Measurements from ENCODE around the gene KCNH5.

The KCNH5 gene

GRCh38 chr14:63045234-63045611, at the start of gene KCNH5:
Gene KCNH5 (minus strand): TSS chr14:63045458. CDS start chr14:63045186, 272 bp downstream.
- no peak within 1 kb of the TSS for H3K27ac ChIP-seq (ENCODE audit: low read length)
- H3K9me3 ChIP-seq (ENCODE audit: control insufficient read depth in 1 of 2, low read length in 2 of 2): no peaks in the 10 kb centered on the region
- H3K27me3 ChIP-seq (ENCODE audit: low read depth, low read length): peaks cover 20% of the 10 kb centered on the region
- H3K4me1 ChIP-seq (ENCODE audit: control insufficient read depth in 1 of 2, insufficient read depth in 2 of 2, low read length in 2 of 2): peaks cover 0 to 16% of the 10 kb centered on the region in 2 donors
- no peaks in the 10 kb centered on the region for H3K36me3 ChIP-seq (ENCODE audit: control insufficient read depth in 1 of 2, insufficient read depth in 2 of 2, low read length in 2 of 2)
- H3K4me3 ChIP-seq (ENCODE audit: low read depth in 1 of 2, low read length in 2 of 2): peak within 1 kb of the TSS in 1 of 2 donors; percentile 54

GRCh38 chr14:63091394-63091996, 46.2 kb upstream of the KCNH5 start:
- H3K36me3 ChIP-seq (ENCODE audit: control insufficient read depth in 1 of 2, insufficient read depth in 2 of 2, low read length in 2 of 2): no peaks in the 10 kb centered on the region
- H3K9me3 ChIP-seq (ENCODE audit: control insufficient read depth in 1 of 2, low read length in 2 of 2): no peaks in the 10 kb centered on the region
- no peak overlapping the region for H3K4me3 ChIP-seq (ENCODE audit: low read depth in 1 of 2, low read length in 2 of 2)
- no peak overlapping the region for H3K27ac ChIP-seq (ENCODE audit: low read length)
- H3K27me3 ChIP-seq (ENCODE audit: low read depth, low read length): no peaks in the 10 kb centered on the region
- no peaks in the 10 kb centered on the region for H3K4me1 ChIP-seq (ENCODE audit: control insufficient read depth in 1 of 2, insufficient read depth in 2 of 2, low read length in 2 of 2)

- Histone ChIP-seq H3K9me3 (ENCODE audit: control insufficient read depth in 1 of 2, low read length in 2 of 2) (peaks cover 0 to 7% of the 10 kb centered on the region in 2 donors), H3K27ac (ENCODE audit: low read length) (no peak overlapping the region), H3K36me3 (ENCODE audit: control insufficient read depth in 1 of 2, insufficient read depth in 2 of 2, low read length in 2 of 2) (no peaks in the 10 kb centered on the region), H3K27me3 (ENCODE audit: low read depth, low read length) (no peaks in the 10 kb centered on the region), H3K4me3 (ENCODE audit: low read depth in 1 of 2, low read length in 2 of 2) (no peak overlapping the region), H3K4me1 (ENCODE audit: control insufficient read depth in 1 of 2, insufficient read depth in 2 of 2, low read length in 2 of 2) (no peaks in the 10 kb centered on the region)
Measured at GRCh38 chr14:63088865-63089264, 43.6 kb upstream of the KCNH5 start.

GRCh38 chr14:63078569-63078968, 33.3 kb upstream of the KCNH5 start:
- Histone ChIP-seq H3K4me1 (ENCODE audit: control insufficient read depth in 1 of 2, insufficient read depth in 2 of 2, low read length in 2 of 2) (no peaks in the 10 kb centered on the region), H3K27me3 (ENCODE audit: low read depth, low read length) (no peaks in the 10 kb centered on the region), H3K4me3 (ENCODE audit: low read depth in 1 of 2, low read length in 2 of 2) (no peak overlapping the region), H3K27ac (ENCODE audit: low read length) (no peak overlapping the region), H3K9me3 (ENCODE audit: control insufficient read depth in 1 of 2, low read length in 2 of 2) (peaks cover 3 to 9% of the 10 kb centered on the region in 2 donors), H3K36me3 (ENCODE audit: control insufficient read depth in 1 of 2, insufficient read depth in 2 of 2, low read length in 2 of 2) (no peaks in the 10 kb centered on the region)

GRCh38 chr14:63076488-63076887, 31.2 kb upstream of the KCNH5 start:
- Histone ChIP-seq H3K27ac (ENCODE audit: low read length) (no peak overlapping the region), H3K36me3 (ENCODE audit: control insufficient read depth in 1 of 2, insufficient read depth in 2 of 2, low read length in 2 of 2) (no peaks in the 10 kb centered on the region), H3K9me3 (ENCODE audit: control insufficient read depth in 1 of 2, low read length in 2 of 2) (peaks cover 2 to 3% of the 10 kb centered on the region in 2 donors), H3K4me3 (ENCODE audit: low read depth in 1 of 2, low read length in 2 of 2) (no peak overlapping the region), H3K27me3 (ENCODE audit: low read depth, low read length) (no peaks in the 10 kb centered on the region), H3K4me1 (ENCODE audit: control insufficient read depth in 1 of 2, insufficient read depth in 2 of 2, low read length in 2 of 2) (no peaks in the 10 kb centered on the region)

GRCh38 chr14:63055631-63056030, 10.4 kb upstream of the KCNH5 start:
- Histone ChIP-seq H3K4me1 (ENCODE audit: control insufficient read depth in 1 of 2, insufficient read depth in 2 of 2, low read length in 2 of 2) (no peaks in the 10 kb centered on the region), H3K27me3 (ENCODE audit: low read depth, low read length) (no peaks in the 10 kb centered on the region), H3K4me3 (ENCODE audit: low read depth in 1 of 2, low read length in 2 of 2) (no peak overlapping the region), H3K36me3 (ENCODE audit: control insufficient read depth in 1 of 2, insufficient read depth in 2 of 2, low read length in 2 of 2) (no peaks in the 10 kb centered on the region), H3K27ac (ENCODE audit: low read length) (no peak overlapping the region), H3K9me3 (ENCODE audit: control insufficient read depth in 1 of 2, low read length in 2 of 2) (peaks cover 0 to 5% of the 10 kb centered on the region in 2 donors)

- H3K4me1 ChIP-seq (ENCODE audit: control insufficient read depth in 1 of 2, insufficient read depth in 2 of 2, low read length in 2 of 2): no peaks in the 10 kb centered on the region
- peaks cover 0 to 5% of the 10 kb centered on the region in 2 donors for H3K9me3 ChIP-seq (ENCODE audit: control insufficient read depth in 1 of 2, low read length in 2 of 2)
- no peak overlapping the region for H3K27ac ChIP-seq (ENCODE audit: low read length)
- H3K4me3 ChIP-seq (ENCODE audit: low read depth in 1 of 2, low read length in 2 of 2): no peak overlapping the region
- H3K36me3 ChIP-seq (ENCODE audit: control insufficient read depth in 1 of 2, insufficient read depth in 2 of 2, low read length in 2 of 2): no peaks in the 10 kb centered on the region
- no peaks in the 10 kb centered on the region for H3K27me3 ChIP-seq (ENCODE audit: low read depth, low read length)
Measured at GRCh38 chr14:63051992-63052391, 6.7 kb upstream of the KCNH5 start.

GRCh38 chr14:63051301-63051700, 6.0 kb upstream of the KCNH5 start:
- H3K4me1 ChIP-seq (ENCODE audit: control insufficient read depth in 1 of 2, insufficient read depth in 2 of 2, low read length in 2 of 2): no peaks in the 10 kb centered on the region
- H3K9me3 ChIP-seq (ENCODE audit: control insufficient read depth in 1 of 2, low read length in 2 of 2): peaks cover 0 to 5% of the 10 kb centered on the region in 2 donors
- H3K4me3 ChIP-seq (ENCODE audit: low read depth in 1 of 2, low read length in 2 of 2): no peak overlapping the region
- no peak overlapping the region for H3K27ac ChIP-seq (ENCODE audit: low read length)
- H3K27me3 ChIP-seq (ENCODE audit: low read depth, low read length): peaks cover 6% of the 10 kb centered on the region
- H3K36me3 ChIP-seq (ENCODE audit: control insufficient read depth in 1 of 2, insufficient read depth in 2 of 2, low read length in 2 of 2): no peaks in the 10 kb centered on the region

GRCh38 chr14:63050694-63051093, 5.4 kb upstream of the KCNH5 start:
- H3K4me3 ChIP-seq (ENCODE audit: low read depth in 1 of 2, low read length in 2 of 2): no peak overlapping the region
- no peaks in the 10 kb centered on the region for H3K36me3 ChIP-seq (ENCODE audit: control insufficient read depth in 1 of 2, insufficient read depth in 2 of 2, low read length in 2 of 2)
- peaks cover 0 to 5% of the 10 kb centered on the region in 2 donors for H3K9me3 ChIP-seq (ENCODE audit: control insufficient read depth in 1 of 2, low read length in 2 of 2)
- H3K27me3 ChIP-seq (ENCODE audit: low read depth, low read length): peaks cover 10% of the 10 kb centered on the region
- no peak overlapping the region for H3K27ac ChIP-seq (ENCODE audit: low read length)
- peaks cover 0 to 6% of the 10 kb centered on the region in 2 donors for H3K4me1 ChIP-seq (ENCODE audit: control insufficient read depth in 1 of 2, insufficient read depth in 2 of 2, low read length in 2 of 2)

GRCh38 chr14:63046339-63047268, 1.3 kb upstream of the KCNH5 start:
- peaks cover 20% of the 10 kb centered on the region for H3K27me3 ChIP-seq (ENCODE audit: low read depth, low read length)
- H3K36me3 ChIP-seq (ENCODE audit: control insufficient read depth in 1 of 2, insufficient read depth in 2 of 2, low read length in 2 of 2): no peaks in the 10 kb centered on the region
- peaks cover 0 to 16% of the 10 kb centered on the region in 2 donors for H3K4me1 ChIP-seq (ENCODE audit: control insufficient read depth in 1 of 2, insufficient read depth in 2 of 2, low read length in 2 of 2)
- H3K9me3 ChIP-seq (ENCODE audit: control insufficient read depth in 1 of 2, low read length in 2 of 2): no peaks in the 10 kb centered on the region
- H3K27ac ChIP-seq (ENCODE audit: low read length): no peak overlapping the region
- H3K4me3 ChIP-seq (ENCODE audit: low read depth in 1 of 2, low read length in 2 of 2): peak overlapping the region in 1 of 2 donors; percentile 54

GRCh38 chr14:63045612-63046320, 508 bp upstream of the KCNH5 start:
- Histone ChIP-seq H3K27ac (ENCODE audit: low read length) (no peak overlapping the region), H3K9me3 (ENCODE audit: control insufficient read depth in 1 of 2, low read length in 2 of 2) (no peaks in the 10 kb centered on the region), H3K36me3 (ENCODE audit: control insufficient read depth in 1 of 2, insufficient read depth in 2 of 2, low read length in 2 of 2) (no peaks in the 10 kb centered on the region), H3K27me3 (ENCODE audit: low read depth, low read length) (peaks cover 20% of the 10 kb centered on the region), H3K4me3 (ENCODE audit: low read depth in 1 of 2, low read length in 2 of 2) (peak overlapping the region in 1 of 2 donors; percentile 54), H3K4me1 (ENCODE audit: control insufficient read depth in 1 of 2, insufficient read depth in 2 of 2, low read length in 2 of 2) (peaks cover 0 to 16% of the 10 kb centered on the region in 2 donors)
